PFSK-1 (cell line): ENCODE measurements around the gene CORO2B.

Experiments
- POLR2AphosphoS5 ChIP-seq: IDR thresholded peaks from 2 replicates; pipeline ENCODE4 v1.6.1; 2012; ENCODE audit warnings: low read depth, mild to moderate bottlenecking, control low read depth, low read length, moderate library complexity
- REST ChIP-seq, 2 experiments: IDR thresholded peaks; 2 replicates each; pipeline versions ENCODE4 v1.6.1 to v1.8.0; 2011 to 2012; ENCODE audit warnings: low read depth in 2 of 2, low read length in 2 of 2, control low read depth in 1 of 2, inconsistent platforms in 1 of 2, mild to moderate bottlenecking in 1 of 2, moderate library complexity in 1 of 2; ENCODE audit not compliant: insufficient read depth in 1 of 2
- TAF1 ChIP-seq: IDR thresholded peaks from 2 replicates; pipeline ENCODE4 v1.6.1; 2012; ENCODE audit warnings: low read length, control low read depth, borderline replicate concordance; ENCODE audit not compliant: insufficient read depth

- TF ChIP-seq REST (IDR thresholded peaks at IDR 0.05; ENCODE audit: insufficient read depth in 1 of 2, low read depth in 2 of 2, low read length in 2 of 2) (no peak), POLR2AphosphoS5 (no peak), TAF1 (no peak)
Measured at GRCh38 chr15:68603216-68603595, 24.4 kb downstream of the CORO2B start.
